RCC 7860 (cell line): ENCODE data around the gene OR4A5.
"Not testable (repeated sequence)": the region's sequence is repeated elsewhere in the genome, so short reads cannot be mapped to it uniquely, and the experiment has no call there.

Experiments used
- DNase-seq: peaks from one replicate; pipeline ENCODE4 v3.0.0-alpha.2; 2015; ENCODE audit warnings: low spot score
- FAIRE-seq: peaks from 2 replicates; lab custom pipeline; 2012; peaks lifted over from hg19 to GRCh38; lab: Jason Lieb, UNC

OR4A5 gene, protein sequence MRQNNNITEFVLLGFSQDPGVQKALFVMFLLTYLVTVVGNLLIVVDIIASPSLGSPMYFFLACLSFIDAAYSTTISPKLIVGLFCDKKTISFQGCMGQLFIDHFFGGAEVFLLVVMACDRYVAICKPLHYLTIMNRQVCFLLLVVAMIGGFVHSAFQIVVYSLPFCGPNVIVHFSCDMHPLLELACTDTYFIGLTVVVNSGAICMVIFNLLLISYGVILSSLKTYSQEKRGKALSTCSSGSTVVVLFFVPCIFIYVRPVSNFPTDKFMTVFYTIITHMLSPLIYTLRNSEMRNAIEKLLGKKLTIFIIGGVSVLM

DNA sequence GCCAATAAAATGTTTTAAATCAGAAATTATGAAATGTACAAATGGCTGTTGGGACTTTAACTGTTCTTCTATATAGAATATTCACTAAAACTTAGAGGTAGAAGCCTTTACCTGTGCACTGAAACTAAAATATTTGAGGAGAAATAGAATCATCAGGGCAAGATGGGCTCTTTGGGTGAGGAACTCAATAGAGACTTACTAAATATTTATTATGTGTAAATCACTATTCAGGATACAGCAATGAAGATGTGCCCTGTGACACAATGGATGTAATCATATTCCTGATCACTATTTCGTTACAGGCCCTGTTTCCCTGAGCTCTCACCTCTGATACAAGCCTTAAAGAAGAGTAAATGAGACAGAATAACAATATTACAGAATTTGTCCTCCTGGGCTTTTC is at the start of gene OR4A5:
Gene OR4A5, plus strand, starts transcription at position 301 of the 400 bp plus-strand sequence. Its CDS starts 53 bp downstream, at position 354.
- not testable (repeated sequence) for FAIRE-seq, DNase-seq

DNA sequence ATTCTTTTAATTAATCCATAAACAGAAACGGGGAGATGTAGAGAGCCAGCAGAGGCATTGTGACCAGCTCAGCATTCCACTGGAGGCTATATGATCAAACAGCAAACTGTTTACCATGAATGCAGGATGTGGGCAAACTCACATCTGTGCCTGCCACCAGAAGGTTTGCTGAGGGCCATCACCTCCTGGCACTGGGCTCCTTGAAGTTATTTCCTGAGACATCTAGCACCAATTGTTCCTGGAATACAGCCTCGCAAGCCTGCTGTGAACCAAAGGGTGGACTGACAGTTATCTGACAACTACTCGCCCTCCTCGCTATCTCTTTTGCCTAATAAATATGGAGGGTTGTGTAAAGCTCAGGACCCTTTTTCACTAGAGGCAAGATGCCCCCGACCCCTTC is 13.5 kb downstream of the OR4A5 start:
- FAIRE-seq, DNase-seq: not testable (repeated sequence)
